ENCODE results near the gene FKTN.

FKTN gene

DNA sequence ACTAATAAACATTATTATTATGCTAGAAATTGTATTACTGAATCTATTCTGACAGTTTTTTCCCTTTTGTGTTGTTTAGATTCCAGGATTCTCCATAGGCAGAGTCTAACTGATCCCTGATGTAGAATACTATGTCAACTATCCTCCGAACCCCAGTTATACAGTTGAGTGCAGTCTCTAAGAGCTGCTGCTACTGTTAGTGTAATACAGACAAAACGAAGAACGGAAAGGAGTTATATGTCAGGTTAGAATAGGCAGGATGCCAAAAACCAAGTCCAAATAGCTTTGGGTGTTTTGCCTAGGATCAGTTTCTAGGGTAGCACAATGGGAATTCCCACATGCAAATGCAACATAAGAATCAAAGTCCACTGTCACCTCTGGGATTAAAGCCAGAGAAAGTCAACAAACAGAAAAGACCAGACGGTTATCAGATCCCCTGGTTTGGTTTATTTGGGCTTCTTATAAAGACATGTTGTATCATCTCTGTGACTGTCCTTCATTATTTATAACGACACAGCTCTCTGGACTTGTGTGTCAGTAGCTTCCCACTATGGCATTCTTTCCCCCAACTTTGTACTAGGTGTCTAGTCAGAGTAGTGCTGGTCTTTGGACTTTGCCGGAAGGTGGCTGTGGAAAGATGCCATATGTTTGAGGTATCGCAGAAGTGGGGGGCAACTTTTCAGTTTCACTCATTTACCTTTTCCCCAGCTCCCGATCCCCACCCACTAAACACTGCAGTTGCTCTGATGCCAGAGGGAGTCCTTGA is 121.5 kb downstream of the FKTN start:
- DNase-seq, result peak; percentile 37

DNA sequence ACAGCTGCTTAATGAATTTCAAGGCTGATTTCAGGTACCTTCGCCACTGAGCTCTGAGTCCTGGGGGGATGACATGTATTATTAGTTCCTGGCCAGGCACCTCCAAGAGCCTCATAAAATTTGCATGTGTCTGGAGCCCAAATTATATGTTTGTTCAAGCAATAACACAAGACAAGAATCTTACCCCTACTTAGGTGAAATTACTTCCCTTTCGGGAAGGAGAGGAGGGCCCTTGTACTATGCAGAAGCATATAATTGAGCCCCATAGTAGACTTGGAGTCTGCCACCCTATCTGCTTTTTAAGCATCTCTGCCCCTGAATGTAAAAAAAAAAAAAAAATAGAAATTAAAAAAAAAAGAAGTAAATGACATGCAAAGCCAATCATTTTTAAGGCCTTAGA is 123.4 kb downstream of the FKTN start:
- DNase-seq, result no peak

DNA sequence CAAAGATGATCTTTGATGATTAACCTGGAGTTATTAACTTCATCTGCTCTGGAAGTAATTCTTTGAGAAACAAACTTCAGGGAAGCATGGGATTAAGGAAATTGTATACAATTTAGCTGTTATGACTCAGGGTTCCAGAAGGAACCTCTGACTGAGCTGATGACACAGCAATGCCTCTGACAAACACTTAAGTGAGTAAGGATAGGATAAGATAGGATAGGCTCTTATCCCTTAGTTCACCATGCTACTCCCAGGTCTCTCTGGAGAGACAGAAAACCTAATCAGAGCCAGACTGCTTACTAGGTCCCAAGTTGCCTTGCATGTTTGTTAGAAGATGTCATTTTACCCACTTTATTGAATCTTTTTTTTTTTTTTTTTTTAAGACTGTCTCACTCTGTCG is 123.8 kb downstream of the FKTN start:
- no peak for DNase-seq

DNA sequence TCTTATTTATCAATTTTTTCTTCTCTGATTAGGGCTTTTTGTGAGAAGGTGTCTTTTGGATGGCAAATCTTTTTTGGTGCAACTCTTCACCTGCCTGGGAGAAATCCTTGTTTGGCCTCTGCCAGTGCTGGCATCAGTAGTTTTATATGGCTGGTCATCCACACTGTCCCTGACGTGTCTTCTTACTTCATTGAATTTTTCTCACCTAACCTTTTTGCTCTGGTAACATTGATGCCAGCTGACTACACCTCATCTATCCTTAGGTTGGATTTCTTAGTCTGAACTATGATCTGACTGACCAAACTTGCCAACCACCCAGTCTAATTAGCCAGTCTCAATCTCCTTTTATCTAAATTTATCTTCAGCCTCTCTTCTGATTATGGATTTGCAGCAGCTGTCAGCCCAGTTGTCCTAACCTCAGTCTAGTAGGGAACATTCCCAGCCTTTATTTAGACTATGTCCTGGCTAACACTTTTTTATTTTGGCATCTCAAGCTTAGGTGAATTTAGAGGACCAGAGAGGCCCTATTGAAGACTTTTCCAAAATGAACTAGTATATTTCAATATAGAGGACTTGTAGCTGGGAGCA is 125.9 kb downstream of the FKTN start:
- no peak for DNase-seq

DNA sequence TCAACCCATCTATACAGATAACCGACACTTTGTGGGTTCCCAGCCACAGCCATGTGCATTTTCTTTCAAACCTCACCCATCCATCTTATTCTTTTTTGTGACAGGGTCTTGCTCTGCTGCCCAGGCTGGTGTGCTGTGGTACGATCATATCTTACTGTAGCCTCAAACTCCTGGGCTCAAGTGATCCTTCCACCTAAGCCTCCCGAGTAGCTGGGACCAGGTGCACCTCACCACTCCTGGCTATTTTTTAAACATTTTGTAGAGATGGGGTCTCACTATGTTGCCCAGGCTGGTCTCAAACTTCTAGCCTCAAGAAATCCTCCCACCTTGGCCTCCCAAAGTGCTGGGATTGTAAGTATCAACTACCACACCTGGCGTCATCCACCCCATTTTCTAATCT is 129.0 kb downstream of the FKTN start:
- no peak for DNase-seq

Data from NCI-H2029 (cell line).